Measurements from ENCODE around the gene HPS6. TPM values are rescaled to one million over a fixed set of nuclear protein-coding genes. Genes with fewer than 3 reads are reported as not detected.

Gene HPS6
- total RNA-seq, 1 experiment from 2014 or later: 19.5 TPM

DNA sequence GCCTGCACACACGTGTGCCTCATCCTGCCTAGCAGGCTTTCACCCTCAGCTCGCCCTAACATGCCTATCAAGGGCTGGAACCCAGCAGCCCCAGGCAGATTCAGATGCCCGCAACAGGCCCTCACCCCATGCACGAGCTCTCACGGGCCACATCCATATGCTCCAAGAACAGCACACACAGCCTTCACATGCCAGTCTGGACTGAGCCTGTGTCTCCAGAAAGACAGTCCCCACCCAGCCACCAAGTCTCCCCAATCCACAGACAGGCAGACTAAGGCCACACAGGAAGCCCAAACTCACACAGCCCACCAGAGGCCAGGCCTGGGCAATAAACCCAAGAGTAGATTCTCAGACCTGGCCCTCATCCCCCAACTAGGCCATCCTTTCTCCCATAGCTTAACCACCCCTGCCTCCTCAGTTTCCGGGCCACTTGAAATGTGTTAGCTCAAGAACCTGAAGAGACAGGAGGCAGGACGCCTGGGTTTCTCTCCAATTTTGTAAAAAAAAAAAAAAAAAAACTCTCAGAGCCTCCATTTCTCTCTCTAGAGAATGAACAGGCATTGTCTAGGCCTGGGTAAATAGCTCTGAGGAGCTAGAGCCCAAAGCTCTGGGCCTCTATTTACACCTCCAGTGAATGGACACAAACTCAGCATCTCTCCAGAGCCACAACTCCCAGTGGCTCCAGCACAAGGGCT is 48.3 kb downstream of the HPS6 start:
- peaks cover 31% of the 10 kb centered on the region for H3K4me1 Mint-ChIP-seq (ENCODE audit: low read depth, unreplicated experiment)
- ChIA-PET CTCF (interaction anchor here (0.6 to 2.0 kb wide), 2 partner anchors 57 to 171 kb away, joined by 8 to 9 read pairs; no protein-coding TSS in a partner anchor), POLR2A (interaction anchor here (0.6 kb wide), 1 partner anchor 211 kb away, joined by 12 read pairs; no protein-coding TSS in a partner anchor)
- TF ChIP-seq, protein P1, sequence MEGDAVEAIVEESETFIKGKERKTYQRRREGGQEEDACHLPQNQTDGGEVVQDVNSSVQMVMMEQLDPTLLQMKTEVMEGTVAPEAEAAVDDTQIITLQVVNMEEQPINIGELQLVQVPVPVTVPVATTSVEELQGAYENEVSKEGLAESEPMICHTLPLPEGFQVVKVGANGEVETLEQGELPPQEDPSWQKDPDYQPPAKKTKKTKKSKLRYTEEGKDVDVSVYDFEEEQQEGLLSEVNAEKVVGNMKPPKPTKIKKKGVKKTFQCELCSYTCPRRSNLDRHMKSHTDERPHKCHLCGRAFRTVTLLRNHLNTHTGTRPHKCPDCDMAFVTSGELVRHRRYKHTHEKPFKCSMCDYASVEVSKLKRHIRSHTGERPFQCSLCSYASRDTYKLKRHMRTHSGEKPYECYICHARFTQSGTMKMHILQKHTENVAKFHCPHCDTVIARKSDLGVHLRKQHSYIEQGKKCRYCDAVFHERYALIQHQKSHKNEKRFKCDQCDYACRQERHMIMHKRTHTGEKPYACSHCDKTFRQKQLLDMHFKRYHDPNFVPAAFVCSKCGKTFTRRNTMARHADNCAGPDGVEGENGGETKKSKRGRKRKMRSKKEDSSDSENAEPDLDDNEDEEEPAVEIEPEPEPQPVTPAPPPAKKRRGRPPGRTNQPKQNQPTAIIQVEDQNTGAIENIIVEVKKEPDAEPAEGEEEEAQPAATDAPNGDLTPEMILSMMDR (IDR thresholded peaks at IDR 0.05; ENCODE audit: insufficient read depth in 1 of 2, low read depth in 1 of 2, low read length in 1 of 2, severe bottlenecking in 1 of 2, unreplicated experiment in 1 of 2): no peak
- H3K9me3 Mint-ChIP-seq (ENCODE audit: unreplicated experiment): no peaks in the 10 kb centered on the region
- H3K36me3 Mint-ChIP-seq (ENCODE audit: insufficient read depth, unreplicated experiment): peaks cover 18% of the 10 kb centered on the region
- no peak for DNase-seq
- H3K27me3 Mint-ChIP-seq (ENCODE audit: insufficient read depth, unreplicated experiment): no peaks in the 10 kb centered on the region
- peak overlapping the region; percentile 95 for H3K4me3 Mint-ChIP-seq (ENCODE audit: unreplicated experiment)
- Histone ChIP-seq H3K27me3 (replicated peaks; ENCODE audit: control insufficient read depth, insufficient read depth, low read length) (no peaks in the 10 kb centered on the region), H3K36me3 (ENCODE audit: control insufficient read depth, insufficient read depth, low read length) (peaks cover 8% of the 10 kb centered on the region), H3K4me1 (peaks cover 15% of the 10 kb centered on the region; the same call in 1 of the 2 replicates), H3K9me3 (no peaks in the 10 kb centered on the region), H3K4me3 (ENCODE audit: low read depth, low read length) (peak overlapping the region; percentile 56)
- peak overlapping the region; percentile 54 for H3K27ac Mint-ChIP-seq (ENCODE audit: unreplicated experiment)
- intact Hi-C loops (cut with micrococcal nuclease; ENCODE audit: unreplicated experiment): no loop called here
- BruUV-seq (replicated peaks): TSS peak; percentile 54

DNA sequence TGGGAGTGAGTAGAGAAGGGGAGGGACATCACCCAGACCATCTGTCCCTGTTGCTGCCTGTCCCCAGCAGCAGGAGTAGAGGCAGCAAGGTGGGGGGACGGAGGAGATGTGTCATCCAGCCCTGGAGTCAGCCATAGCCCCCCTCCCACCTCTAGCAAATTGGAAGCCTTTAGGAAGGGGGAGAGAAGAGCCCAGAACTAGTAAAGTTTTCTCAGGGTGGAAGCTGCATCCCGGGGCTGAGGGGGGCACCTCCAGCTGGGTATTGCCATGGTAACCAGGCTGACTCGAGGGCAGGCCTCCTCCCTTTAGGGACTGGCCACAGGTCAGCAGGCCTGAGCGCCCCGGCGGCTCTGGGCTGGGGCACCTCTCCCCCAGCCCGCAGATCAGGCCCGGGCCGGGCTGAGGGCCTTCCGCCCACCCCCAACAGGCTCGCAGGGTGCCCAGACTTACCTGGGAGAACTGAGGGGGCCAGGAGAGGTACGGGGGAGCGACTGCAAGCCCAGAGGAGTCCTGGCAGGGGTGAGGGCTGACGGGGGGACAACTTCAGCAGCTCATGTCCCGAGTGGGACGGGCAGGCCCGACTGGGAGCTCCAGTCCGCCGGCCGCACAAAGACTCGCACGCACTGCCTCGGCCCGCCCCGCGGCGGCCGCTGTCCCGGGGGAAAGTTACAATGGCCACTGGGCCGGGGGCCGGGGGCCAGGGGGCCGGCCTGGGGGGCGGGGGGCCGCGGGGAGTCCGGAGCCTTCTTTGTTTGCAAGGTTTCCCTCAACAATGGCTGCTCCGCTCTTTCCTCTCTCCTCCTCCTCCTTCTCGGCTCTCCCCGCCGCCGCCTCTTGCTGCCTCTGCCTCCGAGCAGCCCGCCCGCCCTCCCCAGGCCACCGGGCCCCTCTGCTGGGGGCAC is 49.1 kb downstream of the HPS6 start:
- H3K27ac Mint-ChIP-seq (ENCODE audit: unreplicated experiment): peak overlapping the region; percentile 94
- H3K4me1 Mint-ChIP-seq (ENCODE audit: low read depth, unreplicated experiment): peaks cover 32% of the 10 kb centered on the region
- Histone ChIP-seq H3K27me3 (replicated peaks; ENCODE audit: control insufficient read depth, insufficient read depth, low read length) (no peaks in the 10 kb centered on the region), H3K4me1 (peaks cover 20% of the 10 kb centered on the region), H3K4me3 (ENCODE audit: low read depth, low read length) (peak overlapping the region; percentile 56), H3K36me3 (ENCODE audit: control insufficient read depth, insufficient read depth, low read length) (peaks cover 8% of the 10 kb centered on the region), H3K9me3 (no peaks in the 10 kb centered on the region)
- no peaks in the 10 kb centered on the region for H3K27me3 Mint-ChIP-seq (ENCODE audit: insufficient read depth, unreplicated experiment)
- no TSS peak for BruUV-seq (replicated peaks)
- peak in 1 of 2 experiments; percentile 37 for DNase-seq
- TF ChIP-seq, protein P1 (IDR thresholded peaks at IDR 0.05; ENCODE audit: insufficient read depth in 1 of 2, low read depth in 1 of 2, low read length in 1 of 2, severe bottlenecking in 1 of 2, unreplicated experiment in 1 of 2): no peak
- ChIA-PET CTCF (interaction anchor here (0.6 to 2.0 kb wide), 2 partner anchors 38 to 58 kb away, joined by 3 to 9 read pairs; no protein-coding TSS in a partner anchor), POLR2A (interaction anchor here (0.7 to 1.5 kb wide), 5 partner anchors 11 to 388 kb away, joined by 3 to 7 read pairs (median 4); partner anchors contain the start of genes ACTR1A and GBF1)
- H3K9me3 Mint-ChIP-seq (ENCODE audit: unreplicated experiment): no peaks in the 10 kb centered on the region
- intact Hi-C loops (cut with micrococcal nuclease; ENCODE audit: unreplicated experiment): loop anchor here (2.0 kb wide), 1 partner anchor 19 kb away; the partner anchor contains the start of gene PPRC1
- H3K4me3 Mint-ChIP-seq (ENCODE audit: unreplicated experiment): peak overlapping the region; percentile 95
- peaks cover 12% of the 10 kb centered on the region for H3K36me3 Mint-ChIP-seq (ENCODE audit: insufficient read depth, unreplicated experiment)

Data from Caco-2 (cell line).